GM12891 (cell line): ENCODE data around the gene SKA2.

Experiments used
- POLR2A ChIP-seq: IDR thresholded peaks from 2 replicates; pipeline ENCODE4 v1.6.1; 2011; ENCODE audit warnings: low read depth, low read length, control low read depth
- POLR2AphosphoS5 ChIP-seq: IDR thresholded peaks from 2 replicates; pipeline ENCODE4 v1.6.1; 2011; ENCODE audit warnings: low read depth, low read length, control low read depth

DNA sequence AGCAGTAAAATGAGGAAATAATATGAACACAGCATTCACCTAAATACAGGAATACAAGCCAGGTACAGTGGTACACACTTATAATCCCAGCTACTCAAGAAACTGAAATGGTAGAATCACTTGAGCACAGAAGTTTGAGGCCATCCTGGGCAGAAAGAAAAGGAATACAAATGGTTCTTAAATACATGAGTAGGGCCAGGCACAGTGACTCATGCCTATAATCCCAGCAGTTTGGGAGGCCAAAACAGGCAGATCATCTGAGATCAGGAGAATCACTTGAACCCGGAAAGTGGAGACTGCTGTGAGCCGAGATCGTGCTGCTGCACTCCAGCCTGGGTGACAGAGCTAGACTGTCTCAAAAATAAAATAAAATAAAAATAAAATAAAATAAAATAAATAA is 31.9 kb upstream of the SKA2 start:
- TF ChIP-seq POLR2AphosphoS5, result no peak
- TF ChIP-seq POLR2A, result no peak
